Inferior parietal cortex (tissue), 1 donor: ENCODE data around the gene HEY2.
"Not testable (repeated sequence)": the region's sequence is repeated elsewhere in the genome, so short reads cannot be mapped to it uniquely, and the experiment has no call there.

Experiments used
- DNase-seq: peaks from one replicate; pipeline ENCODE4 v3.0.0-alpha.2; 2016; ENCODE audit errors: extremely low spot score

Gene HEY2

DNA sequence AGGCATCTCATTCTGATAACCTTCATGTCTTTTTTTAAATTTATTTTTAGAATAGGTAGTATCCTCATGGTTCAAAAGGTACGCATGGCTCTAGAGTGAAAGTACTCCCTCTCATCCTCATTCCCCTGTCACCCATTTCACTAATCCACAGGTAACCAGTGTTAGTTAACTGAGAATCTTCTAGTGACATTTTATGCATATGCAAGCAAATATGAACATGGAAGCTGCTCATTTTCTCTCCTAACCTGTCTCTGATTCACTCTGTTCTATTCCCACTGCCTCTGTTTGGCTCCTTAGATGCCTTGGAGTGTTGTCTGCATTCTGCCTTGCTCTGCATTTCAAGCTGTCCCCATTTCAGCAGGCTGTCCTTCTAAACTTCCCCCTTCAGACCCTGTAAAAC, 45.9 kb downstream of the HEY2 start:
- DNase-seq: no peak

DNA sequence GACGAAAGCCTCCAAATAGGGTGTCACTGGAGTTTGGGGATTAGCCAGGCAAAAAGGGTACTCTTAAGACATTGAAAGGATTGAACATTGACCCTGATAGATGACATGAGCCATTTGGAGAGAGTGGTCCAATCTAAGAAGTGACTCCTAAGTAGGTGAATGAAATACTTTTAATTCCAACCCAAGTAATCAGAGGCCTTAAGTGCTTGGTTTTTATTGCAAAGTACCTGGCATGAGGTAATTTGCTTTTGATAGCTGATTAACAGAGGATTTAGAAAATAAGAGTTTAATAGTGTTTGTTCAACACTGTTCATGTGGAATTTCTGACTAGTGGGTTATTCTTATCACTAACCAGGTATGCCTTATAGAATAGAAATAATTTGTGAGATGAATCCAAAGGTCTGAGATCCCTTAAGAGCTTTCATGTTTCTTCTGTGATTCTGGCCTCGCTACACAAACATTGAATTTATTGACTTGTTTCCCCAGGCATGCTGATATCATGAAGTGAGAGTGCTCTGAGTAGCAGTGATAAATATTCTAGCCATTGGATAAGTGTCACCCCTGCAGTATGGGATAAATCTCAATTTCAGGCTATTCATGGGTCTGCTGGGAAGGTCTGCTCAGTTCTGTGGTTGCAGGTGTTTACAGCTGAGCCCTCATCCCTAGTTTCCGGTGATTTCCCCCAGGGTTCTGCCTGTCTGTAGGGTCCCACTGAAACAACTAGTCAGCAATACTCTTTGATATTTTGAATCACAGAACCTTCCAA, 47.9 kb downstream of the HEY2 start:
- no peak for DNase-seq

DNA sequence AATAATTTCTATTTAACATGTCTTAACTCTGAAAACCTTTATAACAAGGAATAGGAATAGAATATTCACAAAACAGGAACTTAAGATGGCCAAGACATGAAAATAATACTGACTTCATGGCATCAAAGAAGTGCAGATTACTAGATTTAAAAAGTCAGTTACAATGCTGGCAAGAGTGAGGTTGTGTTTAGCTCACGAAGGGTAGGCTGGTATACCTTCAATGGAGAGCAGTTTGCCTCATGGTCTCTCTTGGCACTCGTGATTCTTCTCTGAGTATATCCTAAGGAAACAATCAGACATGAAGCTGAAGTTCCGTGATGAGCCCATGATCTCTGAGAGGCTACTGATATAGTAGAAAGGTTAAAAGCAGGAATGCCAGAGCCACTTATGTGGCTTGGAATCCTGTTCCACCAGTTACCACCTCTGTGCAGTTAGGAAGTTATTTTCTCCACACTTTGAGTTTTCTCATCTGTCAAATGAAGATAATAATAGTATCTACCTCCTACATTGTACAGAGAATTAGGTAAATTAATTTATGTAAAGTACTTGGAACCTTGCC, 48.5 kb downstream of the HEY2 start:
- DNase-seq: no peak

DNA sequence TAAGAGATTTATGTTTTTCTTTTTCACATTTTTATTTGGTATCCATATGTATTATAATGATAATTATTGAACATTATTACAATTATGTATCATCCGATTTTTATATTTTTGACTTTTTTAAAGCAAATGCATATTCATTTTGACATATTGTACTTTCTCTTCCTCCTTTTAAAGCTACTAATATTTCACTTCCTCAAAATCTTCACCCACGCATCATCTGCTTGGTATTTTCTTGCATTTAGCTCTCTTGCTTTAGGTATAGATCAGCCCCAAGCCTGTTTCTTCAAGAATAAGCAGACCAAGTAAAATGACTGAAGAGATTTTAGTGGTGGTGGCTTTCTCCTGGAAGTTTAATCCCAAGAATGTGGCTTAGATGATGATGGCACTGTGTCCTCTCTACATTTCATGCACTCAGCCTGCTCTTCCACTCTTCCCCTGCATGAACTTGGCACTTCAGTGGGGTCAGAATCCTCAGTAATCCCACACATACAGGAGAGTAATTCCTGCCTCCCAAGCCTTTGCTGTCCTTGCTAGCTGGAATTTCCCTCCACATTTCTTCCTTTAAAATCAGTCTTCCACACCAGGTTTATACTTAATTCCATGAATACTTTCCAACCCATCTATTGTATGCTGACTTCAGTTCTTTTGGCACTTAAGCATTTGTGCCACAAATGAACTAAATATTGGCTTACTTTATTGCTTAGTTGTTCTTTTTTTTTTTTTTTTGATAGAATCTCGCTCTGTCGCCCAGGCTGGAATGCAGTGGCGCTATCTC, 49.5 kb downstream of the HEY2 start:
- DNase-seq: peak; percentile 60

DNA sequence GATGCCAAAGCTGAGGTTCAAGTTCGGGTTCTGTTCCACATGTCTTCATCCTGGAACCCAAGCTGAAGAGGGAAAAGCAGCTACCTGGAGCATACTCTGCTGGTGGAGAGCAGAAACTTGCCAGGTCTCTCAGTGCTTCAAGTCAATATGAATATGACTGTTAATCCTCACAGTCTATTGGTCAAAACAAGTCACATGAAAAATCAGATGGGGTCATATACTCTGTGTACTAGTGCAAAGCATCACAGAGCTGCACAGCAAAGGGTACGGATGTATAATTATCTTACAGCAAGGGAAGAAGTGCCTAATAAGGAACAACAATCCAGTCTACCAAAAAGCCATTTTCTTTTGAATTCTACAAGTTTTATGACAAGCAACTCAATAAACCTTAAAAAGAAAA, 53.0 kb downstream of the HEY2 start:
- no peak for DNase-seq

DNA sequence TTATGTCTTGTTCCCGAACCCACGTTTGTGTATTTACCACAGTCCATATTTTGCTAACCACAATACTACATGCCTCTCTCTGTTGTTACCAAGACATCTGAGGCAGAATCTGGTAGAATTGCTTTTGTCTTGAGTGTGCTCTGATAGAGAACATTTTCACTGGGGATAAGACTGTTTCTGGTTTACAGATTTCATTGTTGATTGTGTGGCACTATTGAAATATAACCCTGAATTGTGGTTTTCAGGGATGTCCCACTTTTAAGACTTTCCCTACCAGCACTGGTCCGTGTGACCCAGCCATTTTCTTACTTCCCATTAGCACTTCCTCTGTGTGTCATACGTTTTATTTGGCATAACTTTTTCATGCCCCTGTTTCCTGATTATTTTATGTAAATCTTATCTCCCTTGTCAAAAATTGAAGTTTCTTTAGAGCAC, 53.5 kb downstream of the HEY2 start:
- no peak for DNase-seq

DNA sequence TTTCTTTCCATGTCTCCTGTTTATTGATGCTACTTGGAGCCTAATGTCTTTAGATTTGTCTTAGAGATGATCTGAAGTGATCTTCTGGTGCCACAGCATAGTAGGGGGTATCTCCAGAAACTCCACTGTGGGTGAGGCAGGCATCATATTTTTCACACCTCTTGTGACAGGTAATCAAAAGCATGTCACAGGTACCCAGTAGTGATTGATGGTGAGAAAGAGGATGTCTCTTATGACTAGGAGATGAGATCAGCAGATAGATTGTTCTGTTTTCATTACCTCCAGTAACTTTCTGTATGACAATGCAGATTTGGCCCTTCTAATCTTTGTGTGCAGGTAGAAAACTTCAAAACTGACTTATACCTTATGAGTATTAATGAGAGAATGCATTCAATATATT, 54.8 kb downstream of the HEY2 start:
- no peak for DNase-seq

DNA sequence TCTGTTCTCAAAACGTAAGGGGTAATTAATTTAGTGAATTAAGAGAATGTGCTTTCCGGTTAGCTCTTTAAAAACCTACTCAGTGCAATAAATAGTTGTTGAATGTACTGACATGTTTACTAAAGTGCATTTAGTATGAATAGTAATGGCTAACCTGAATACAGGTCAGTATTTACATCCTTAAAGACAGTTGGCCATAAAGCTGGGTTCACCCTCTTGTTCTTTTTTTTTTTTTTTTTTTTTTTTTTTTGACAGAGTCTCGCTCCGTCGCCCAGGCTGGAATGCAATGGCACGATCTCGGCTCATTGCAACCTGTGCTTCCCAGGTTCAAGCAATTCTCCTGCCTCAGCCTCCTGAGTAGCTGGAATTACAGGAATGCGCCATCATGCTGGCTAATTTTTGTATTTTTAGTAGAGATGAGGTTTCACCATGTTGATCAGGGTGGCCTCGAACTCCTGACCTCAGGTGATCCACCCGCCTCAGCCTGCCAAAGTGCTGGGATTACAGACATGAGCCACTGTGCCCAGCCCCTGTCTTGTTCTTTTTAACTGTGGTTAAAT, 55.5 kb downstream of the HEY2 start:
- not testable (repeated sequence) for DNase-seq

DNA sequence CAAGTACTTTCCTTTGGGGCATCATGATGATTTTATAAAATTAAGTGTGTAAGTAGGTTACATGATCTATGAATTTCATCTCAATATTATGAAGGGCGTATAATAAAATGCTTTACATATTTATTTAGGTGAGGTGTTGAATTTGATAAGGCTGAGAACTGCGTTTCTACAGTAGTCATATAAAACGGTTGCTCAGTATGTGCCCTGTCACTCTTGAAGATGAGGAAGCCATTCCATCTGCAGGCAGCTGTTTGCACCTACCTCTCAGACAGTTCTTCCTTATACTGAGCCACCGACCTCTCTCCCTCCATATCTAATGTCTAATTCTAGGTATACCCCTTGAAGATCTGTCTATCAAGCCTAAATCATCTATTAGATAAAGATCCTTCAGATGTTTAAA, 57.4 kb downstream of the HEY2 start:
- DNase-seq: no peak

DNA sequence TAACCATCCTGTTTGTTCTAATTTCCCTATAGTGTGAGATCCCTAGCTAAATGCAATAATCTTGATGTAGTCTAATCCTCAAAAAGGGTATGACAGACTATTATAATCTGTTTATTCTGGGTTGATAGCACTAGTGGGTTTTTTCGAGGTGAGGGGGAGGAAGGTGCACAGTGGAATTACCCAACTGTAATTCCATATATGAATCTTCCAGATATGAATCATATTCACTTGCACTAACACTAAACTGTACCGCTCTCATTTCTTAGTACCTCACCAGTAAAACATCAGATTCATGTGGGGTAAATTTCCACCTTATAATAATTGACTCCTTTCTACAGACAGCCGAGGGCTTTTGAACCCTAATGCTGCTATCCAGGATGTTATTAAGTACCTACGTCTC, 57.9 kb downstream of the HEY2 start:
- DNase-seq: no peak

DNA sequence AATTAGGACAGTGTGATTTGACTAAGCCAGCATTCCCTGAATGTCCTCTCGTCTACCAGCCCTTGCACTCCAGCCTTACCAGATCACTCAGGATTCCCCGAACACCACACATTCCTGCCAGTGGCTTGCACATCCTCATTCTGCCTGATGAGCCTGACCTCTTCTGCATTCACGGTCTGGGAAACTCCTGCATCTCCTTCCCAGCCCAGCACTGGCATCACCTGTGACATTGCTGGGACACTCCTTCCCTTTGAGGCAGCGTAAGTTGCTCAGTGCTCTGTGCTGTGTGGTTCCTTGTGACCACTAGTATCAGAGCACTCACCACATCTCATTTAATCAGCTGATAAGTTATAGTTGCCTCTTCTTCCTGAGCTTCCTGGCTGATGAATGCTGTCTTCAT, 58.6 kb downstream of the HEY2 start:
- no peak for DNase-seq

DNA sequence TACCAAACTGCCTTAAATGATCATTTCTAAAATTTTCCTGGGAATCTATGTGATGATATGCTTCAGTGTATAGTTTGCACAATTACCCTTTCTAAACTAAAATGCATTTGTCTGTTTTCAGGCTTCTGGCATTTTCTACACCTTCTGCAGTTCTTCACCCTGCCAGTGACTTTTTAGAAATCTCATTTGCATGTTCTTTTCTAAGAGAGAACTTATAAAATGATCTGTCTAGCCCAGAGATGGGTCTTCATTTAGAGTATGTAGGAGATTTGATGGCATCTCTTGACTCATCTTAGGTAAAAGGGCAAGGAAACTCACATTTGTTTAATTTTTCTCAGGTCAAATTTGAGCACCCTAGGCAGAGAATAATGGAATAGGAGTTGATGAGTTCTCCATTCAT, 59.2 kb downstream of the HEY2 start:
- no peak for DNase-seq

DNA sequence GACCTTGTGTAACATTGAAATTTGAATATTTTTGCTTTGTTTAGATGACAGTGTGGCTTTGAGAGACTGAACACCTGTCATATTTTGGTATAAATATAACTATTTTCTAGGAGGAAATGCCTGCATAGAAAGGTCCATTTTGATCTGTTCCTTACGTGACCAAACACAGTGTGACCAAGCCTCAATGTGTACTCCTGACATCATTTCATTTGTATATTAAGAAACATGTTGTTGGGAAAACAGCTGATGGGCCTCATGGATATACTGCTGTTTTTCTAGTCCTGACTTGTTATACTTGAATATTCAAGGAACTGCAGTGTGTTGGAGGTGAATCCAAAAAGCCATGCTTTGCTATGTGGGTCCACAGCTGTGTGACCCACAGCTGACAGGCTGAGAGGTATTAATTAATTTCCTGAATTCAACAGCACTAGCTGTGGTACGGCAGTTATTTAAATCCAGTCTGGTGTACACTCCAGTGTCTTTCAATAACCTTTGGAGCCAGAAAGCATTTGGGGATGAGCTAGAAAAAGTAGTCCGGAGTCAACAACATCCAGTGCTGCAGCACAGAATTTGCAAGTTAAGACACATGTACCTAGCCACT, 60.2 kb downstream of the HEY2 start:
- no peak for DNase-seq

DNA sequence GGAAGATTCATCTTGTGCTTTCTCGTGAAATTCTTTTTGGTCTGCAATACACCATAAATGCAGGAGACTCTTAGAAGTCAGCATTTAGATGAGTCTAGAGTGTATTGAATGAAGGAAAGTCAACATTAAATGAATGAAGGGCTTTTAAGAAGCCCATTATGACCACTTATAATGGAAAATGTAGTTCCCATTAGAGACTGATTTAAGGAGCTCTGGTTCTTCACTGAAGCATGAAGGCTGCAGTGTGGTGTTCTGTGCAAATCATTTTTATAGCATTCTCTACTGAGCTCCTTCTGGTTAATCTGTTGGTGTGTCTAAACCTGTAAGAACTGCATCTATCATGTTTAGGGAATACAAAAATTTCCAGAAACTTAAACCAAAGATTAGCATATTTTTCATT, 61.0 kb downstream of the HEY2 start:
- DNase-seq: no peak
